ENCODE measurements around the gene HBG2. TPM values are rescaled to one million over a fixed set of nuclear protein-coding genes. Genes with fewer than 3 reads are reported as not detected.

The HBG2 gene
- total RNA-seq, 1 donor from 2014 or later: not detected

DNA sequence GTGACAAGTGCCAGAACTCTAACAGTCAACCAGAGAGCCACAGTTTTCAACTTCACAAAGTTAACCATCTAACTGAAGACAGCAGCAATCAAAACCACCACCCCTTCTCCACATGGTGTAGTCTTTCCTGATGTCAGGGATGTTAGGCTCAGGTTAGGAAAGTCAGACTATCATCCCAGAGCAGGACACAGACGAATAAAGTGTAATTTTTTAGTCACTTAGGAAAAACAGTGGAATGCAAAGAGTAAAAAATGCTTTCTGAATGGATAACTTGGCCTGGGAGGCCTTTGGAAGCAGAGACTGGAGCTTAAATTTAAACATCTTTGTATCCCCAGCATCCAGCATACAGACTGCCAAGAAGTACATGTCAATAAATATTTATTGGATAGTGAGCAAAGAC is 31.8 kb upstream of the HBG2 start:
- no peak overlapping the region for H3K27ac Mint-ChIP-seq (ENCODE audit: unreplicated experiment)
- no peak overlapping the region for H3K4me3 Mint-ChIP-seq (ENCODE audit: unreplicated experiment)
- no peaks in the 10 kb centered on the region for H3K36me3 Mint-ChIP-seq (ENCODE audit: unreplicated experiment)
- H3K9me3 Mint-ChIP-seq (ENCODE audit: unreplicated experiment): no peaks in the 10 kb centered on the region
- no peak for TF ChIP-seq CTCF (IDR thresholded peaks at IDR 0.05; ENCODE audit: partially characterized antibody, unreplicated experiment)
- no peaks in the 10 kb centered on the region for H3K4me1 Mint-ChIP-seq (ENCODE audit: low read depth, unreplicated experiment)
- no peak for DNase-seq
- no peaks in the 10 kb centered on the region for H3K27me3 Mint-ChIP-seq (ENCODE audit: unreplicated experiment)

- no peak for TF ChIP-seq CTCF (IDR thresholded peaks at IDR 0.05; ENCODE audit: partially characterized antibody, unreplicated experiment)
- H3K4me3 Mint-ChIP-seq (ENCODE audit: unreplicated experiment): no peak overlapping the region
- no peaks in the 10 kb centered on the region for H3K27me3 Mint-ChIP-seq (ENCODE audit: unreplicated experiment)
- H3K27ac Mint-ChIP-seq (ENCODE audit: unreplicated experiment): no peak overlapping the region
- H3K4me1 Mint-ChIP-seq (ENCODE audit: low read depth, unreplicated experiment): peaks cover under 1% of the 10 kb centered on the region
- no peak for DNase-seq
- H3K36me3 Mint-ChIP-seq (ENCODE audit: unreplicated experiment): no peaks in the 10 kb centered on the region
- no peaks in the 10 kb centered on the region for H3K9me3 Mint-ChIP-seq (ENCODE audit: unreplicated experiment)
Observed at GRCh38 chr11:5285703-5286340, 31.2 kb upstream of the HBG2 start.

- H3K4me1 Mint-ChIP-seq (ENCODE audit: low read depth, unreplicated experiment): peaks cover 4% of the 10 kb centered on the region
- H3K9me3 Mint-ChIP-seq (ENCODE audit: unreplicated experiment): peaks cover 4% of the 10 kb centered on the region
- no peak overlapping the region for H3K27ac Mint-ChIP-seq (ENCODE audit: unreplicated experiment)
Observed at GRCh38 chr11:5284637-5285036, 30.1 kb upstream of the HBG2 start.

DNA sequence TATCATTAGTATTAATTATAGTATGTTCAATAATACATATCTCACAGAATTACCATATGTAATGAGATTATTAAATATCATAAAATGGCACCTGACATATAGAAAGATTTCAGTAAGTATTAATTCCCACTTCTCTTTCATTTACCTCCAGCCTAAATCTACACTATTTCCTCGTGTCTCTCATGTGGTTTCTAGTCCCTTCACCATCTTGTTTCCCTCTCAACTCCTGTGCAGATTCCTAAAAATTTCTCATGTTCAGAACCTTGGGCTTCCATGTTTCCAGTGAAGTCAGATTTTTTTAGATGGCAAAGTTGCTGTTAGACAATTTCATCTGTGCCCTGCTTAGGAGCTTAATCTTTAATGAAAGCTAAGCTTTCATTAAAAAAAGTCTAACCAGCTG is 29.3 kb upstream of the HBG2 start:
- H3K4me3 Mint-ChIP-seq (ENCODE audit: unreplicated experiment): no peak overlapping the region
- no peak for DNase-seq
- H3K36me3 Mint-ChIP-seq (ENCODE audit: unreplicated experiment): no peaks in the 10 kb centered on the region
- H3K9me3 Mint-ChIP-seq (ENCODE audit: unreplicated experiment): peaks cover 4% of the 10 kb centered on the region
- H3K27me3 Mint-ChIP-seq (ENCODE audit: unreplicated experiment): no peaks in the 10 kb centered on the region
- no peak overlapping the region for H3K27ac Mint-ChIP-seq (ENCODE audit: unreplicated experiment)
- no peak for TF ChIP-seq CTCF (IDR thresholded peaks at IDR 0.05; ENCODE audit: partially characterized antibody, unreplicated experiment)
- H3K4me1 Mint-ChIP-seq (ENCODE audit: low read depth, unreplicated experiment): peaks cover 4% of the 10 kb centered on the region

More at GRCh38 chr11:5284637-5285036, 30.1 kb upstream of the HBG2 start:
- Mint-ChIP-seq H3K36me3 (ENCODE audit: unreplicated experiment) (no peaks in the 10 kb centered on the region), H3K4me3 (ENCODE audit: unreplicated experiment) (no peak overlapping the region), H3K27me3 (ENCODE audit: unreplicated experiment) (no peaks in the 10 kb centered on the region)
- no peak for DNase-seq
- no peak for TF ChIP-seq CTCF (IDR thresholded peaks at IDR 0.05; ENCODE audit: partially characterized antibody, unreplicated experiment)

- DNase-seq: no peak
- H3K4me3 Mint-ChIP-seq (ENCODE audit: unreplicated experiment): no peak overlapping the region
Observed at GRCh38 chr11:5283086-5283485, 28.5 kb upstream of the HBG2 start.

More at GRCh38 chr11:5283086-5283485, 28.5 kb upstream of the HBG2 start:
- Mint-ChIP-seq H3K36me3 (ENCODE audit: unreplicated experiment) (no peaks in the 10 kb centered on the region), H3K27me3 (ENCODE audit: unreplicated experiment) (no peaks in the 10 kb centered on the region), H3K4me1 (ENCODE audit: low read depth, unreplicated experiment) (peaks cover 4% of the 10 kb centered on the region), H3K27ac (ENCODE audit: unreplicated experiment) (no peak overlapping the region), H3K9me3 (ENCODE audit: unreplicated experiment) (peaks cover 4% of the 10 kb centered on the region)
- no peak for TF ChIP-seq CTCF (IDR thresholded peaks at IDR 0.05; ENCODE audit: partially characterized antibody, unreplicated experiment)

Measured in glutamatergic neuron (in vitro differentiated cells).